ENCODE results near the gene FLT1. TPM values are rescaled to one million over a fixed set of nuclear protein-coding genes. Genes with fewer than 3 reads are reported as not detected.

FLT1 gene
- total RNA-seq, 2 experiments from 2014 or later, result 2.0 to 2.5 TPM

DNA sequence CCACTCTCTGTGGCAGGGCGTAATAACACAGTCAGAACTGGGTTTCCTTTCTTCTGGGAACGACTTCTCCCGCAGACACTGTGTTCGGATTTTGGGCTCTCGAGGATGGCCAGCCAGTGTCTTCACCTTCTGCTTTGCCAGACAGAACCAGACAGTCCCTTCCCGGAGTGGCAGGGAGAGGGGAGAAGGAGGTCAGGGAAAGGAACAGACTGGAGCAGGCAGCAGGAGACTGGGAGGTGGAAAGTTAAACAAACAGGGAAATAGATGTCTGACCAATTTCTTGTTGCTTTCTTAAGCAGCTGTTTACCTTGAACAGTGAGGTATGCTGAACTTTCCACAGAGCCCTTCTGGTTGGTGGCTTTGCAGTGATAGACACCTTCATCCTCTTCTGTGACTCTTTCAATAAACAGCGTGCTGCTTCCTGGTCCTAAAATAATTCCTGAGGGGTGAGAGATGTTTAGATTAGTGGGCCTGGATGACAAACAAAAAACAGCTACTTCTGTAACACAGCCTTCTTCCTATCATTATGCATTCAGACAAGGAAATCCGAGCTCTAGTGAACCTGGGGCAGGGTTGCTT lies 137.6 kb downstream of the FLT1 start:
- ChIA-PET POLR2A (interaction anchor here (0.7 kb wide), 1 partner anchor 301 kb away, joined by 3 read pairs; the partner anchor contains the start of gene POMP), CTCF (interaction anchor here (0.6 kb wide), 1 partner anchor 31 kb away, joined by 3 read pairs; no protein-coding TSS in a partner anchor)
- Mint-ChIP-seq H3K4me1 (peaks cover 46% of the 10 kb centered on the region), H3K9me3 (peaks cover 13% of the 10 kb centered on the region), H3K27ac (no peak overlapping the region), H3K27me3 (peaks cover 12% of the 10 kb centered on the region), H3K4me3 (no peak overlapping the region), H3K36me3 (ENCODE audit: low read depth) (peaks cover 17% of the 10 kb centered on the region)
- DNase-seq, result no peak

DNA sequence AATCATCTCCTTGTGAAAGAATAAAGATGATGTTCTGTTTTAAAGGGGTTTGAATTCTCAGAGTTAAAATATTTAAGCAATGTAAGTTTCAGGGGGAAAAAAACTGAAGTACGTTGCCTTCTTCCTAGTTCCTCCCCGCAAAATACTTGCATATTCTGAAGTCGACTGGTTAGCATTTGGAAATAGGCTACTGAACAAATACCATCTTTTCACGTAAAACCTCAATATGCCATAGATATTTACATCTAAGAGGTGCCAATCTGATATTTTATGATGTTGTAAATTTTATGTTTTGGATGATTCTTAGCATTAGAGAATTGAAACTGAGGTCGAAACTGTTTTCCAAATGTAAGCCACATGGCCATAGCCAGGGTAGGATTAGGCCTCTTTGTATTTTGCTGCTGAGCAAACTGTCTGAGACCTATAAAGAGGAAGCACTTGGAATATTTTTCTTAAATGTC lies 138.3 kb downstream of the FLT1 start:
- Mint-ChIP-seq H3K4me3 (no peak overlapping the region), H3K27ac (no peak overlapping the region), H3K36me3 (ENCODE audit: low read depth) (peaks cover 17% of the 10 kb centered on the region), H3K9me3 (peaks cover 13% of the 10 kb centered on the region), H3K27me3 (peaks cover 5% of the 10 kb centered on the region), H3K4me1 (peaks cover 46% of the 10 kb centered on the region)
- CTCF ChIA-PET, result no interaction called here
- DNase-seq, result no peak
- POLR2A ChIA-PET, result no interaction called here

DNA sequence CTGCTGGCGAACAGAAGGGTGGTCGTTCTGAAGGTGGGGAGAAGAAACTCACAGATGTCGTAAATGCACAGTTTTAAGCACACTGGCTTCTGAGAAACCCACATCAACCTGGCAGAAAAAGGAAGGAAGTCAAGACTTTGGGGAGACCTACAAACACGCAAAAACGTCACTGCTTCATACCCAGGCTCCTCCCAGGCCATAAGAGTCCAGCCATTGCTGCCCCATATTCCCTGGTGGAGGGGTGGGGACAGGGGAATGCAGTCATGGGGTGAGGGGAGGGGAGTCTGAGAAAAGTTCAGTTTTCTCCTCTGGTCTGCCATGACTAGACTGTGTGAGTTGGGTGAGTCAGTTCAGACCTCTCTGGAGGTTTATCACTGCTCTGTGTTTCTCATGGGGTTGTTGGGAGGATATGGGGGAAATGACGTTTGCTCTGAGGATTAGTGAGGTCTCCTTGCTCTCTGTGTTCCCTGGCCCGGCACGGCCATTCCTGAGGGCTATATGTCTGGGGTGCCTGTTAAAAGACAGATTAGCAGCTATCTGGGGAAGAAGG lies 139.0 kb downstream of the FLT1 start:
- Mint-ChIP-seq H3K27me3 (peaks cover 1% of the 10 kb centered on the region), H3K27ac (peak overlapping the region; percentile 47), H3K4me3 (no peak overlapping the region), H3K36me3 (ENCODE audit: low read depth) (peaks cover 17% of the 10 kb centered on the region), H3K4me1 (peaks cover 46% of the 10 kb centered on the region), H3K9me3 (peaks cover 13% of the 10 kb centered on the region)
- DNase-seq, result peak; percentile 17
- POLR2A ChIA-PET, result no interaction called here
- CTCF ChIA-PET, result no interaction called here

DNA sequence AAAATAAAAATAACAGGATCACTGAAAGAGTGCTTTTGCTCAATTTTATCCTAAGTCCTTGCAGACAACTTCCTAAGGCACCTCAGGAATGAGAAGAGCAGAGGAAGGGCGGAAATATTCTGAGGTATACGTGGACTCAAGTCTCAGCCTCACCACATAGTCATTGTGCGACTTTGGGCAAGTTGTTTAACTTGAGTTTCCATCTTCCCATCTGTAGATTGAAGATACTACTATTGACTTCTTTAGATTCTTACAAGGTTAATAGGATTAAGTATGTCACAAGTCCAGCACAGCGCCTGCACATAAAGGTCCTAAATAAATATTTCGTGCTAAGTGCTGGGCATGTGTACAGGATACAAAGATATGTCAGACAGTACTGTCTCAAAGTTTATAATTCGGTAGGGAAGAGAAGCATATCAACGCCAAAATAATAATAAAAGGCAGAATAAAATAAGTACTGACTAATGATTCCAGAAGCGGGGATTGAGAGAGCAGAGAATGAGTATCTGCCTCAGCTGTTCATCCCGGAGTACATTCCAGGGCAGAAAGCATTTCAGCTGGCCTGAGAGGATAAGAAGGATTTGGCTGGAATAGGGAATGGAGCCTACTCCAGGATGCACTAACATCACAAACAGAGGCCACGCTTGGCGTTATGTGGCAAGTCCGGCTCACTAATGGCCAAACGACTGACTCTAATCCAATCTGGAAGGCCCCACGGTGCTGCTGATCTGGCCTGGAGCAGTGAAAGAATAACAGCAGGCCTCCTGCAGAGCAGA lies 139.7 kb downstream of the FLT1 start:
- Mint-ChIP-seq H3K36me3 (ENCODE audit: low read depth) (peaks cover 17% of the 10 kb centered on the region), H3K27ac (peak overlapping the region; percentile 47), H3K4me1 (peaks cover 46% of the 10 kb centered on the region), H3K4me3 (no peak overlapping the region), H3K9me3 (peaks cover 11% of the 10 kb centered on the region), H3K27me3 (no peaks in the 10 kb centered on the region)
- ChIA-PET CTCF (no interaction called here), POLR2A (no interaction called here)
- no peak for DNase-seq

DNA sequence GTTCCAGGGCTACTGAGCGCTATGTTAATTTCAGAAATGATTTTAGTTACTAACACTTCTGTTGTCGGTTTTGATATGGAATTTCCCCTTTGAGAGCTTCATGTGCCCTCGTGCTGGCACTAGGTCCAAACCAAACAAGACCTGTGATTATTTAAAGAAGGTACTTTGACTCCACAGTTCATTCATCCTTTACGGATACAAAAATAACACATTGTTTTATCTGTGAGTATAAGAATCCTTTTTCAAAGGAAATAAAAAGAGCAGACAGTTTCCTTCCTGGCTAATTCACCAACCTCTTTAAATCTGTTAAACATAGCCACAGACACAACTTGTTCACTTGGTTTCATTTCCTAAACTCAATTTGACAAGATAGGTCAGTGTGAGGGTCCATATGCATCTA lies 141.2 kb downstream of the FLT1 start:
- CTCF ChIA-PET, result interaction anchor here (0.9 to 1.2 kb wide), 2 partner anchors 305 to 401 kb away, joined by 4 read pairs; partner anchors contain the start of gene POMP
- H3K4me3 Mint-ChIP-seq, result no peak overlapping the region
- peaks cover 45% of the 10 kb centered on the region for H3K4me1 Mint-ChIP-seq
- POLR2A ChIA-PET, result no interaction called here
- H3K9me3 Mint-ChIP-seq, result peaks cover 10% of the 10 kb centered on the region
- H3K36me3 Mint-ChIP-seq (ENCODE audit: low read depth), result peaks cover 16% of the 10 kb centered on the region
- DNase-seq, result no peak
- H3K27ac Mint-ChIP-seq, result no peak overlapping the region
- no peaks in the 10 kb centered on the region for H3K27me3 Mint-ChIP-seq

DNA sequence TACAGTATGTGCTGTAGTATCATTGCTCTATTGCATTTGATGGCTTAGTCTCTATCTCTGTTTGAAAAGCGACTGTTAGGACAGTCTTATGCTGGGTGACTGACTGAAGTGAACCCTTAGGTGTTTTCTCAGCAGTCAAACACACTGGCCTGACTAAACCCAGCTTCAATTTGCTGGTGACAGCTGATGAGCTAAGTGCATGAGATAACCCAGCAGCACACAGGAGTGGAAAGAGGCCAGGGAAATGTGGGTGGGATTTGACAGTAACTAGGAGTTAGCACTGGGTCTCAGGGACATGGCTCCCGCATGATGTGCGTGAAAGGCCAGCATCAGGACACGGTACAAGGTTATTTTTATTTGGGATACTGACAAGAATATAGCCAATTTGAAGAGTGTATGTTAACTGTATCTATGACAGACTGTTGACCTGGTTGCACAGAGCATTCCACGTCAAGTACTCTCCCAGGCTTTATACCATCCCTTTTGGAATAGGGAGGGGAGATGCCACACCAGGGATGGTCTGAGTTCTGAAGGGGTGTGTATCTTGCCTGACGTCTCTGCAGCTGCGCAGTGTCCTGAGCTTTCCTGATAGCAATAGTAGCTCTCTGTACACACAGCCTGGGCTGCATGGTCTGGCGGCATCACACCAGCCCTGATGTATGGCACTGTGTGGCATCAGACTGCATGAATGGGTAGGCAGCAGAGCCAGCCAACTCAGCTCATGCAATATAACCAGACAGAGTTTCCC lies 144.8 kb downstream of the FLT1 start:
- Mint-ChIP-seq H3K36me3 (ENCODE audit: low read depth) (no peaks in the 10 kb centered on the region), H3K27me3 (peaks cover 1% of the 10 kb centered on the region), H3K4me1 (peaks cover 28% of the 10 kb centered on the region), H3K9me3 (peaks cover 3% of the 10 kb centered on the region), H3K4me3 (no peak overlapping the region), H3K27ac (no peak overlapping the region)
- DNase-seq, result no peak
- POLR2A ChIA-PET, result no interaction called here
- CTCF ChIA-PET, result no interaction called here

DNA sequence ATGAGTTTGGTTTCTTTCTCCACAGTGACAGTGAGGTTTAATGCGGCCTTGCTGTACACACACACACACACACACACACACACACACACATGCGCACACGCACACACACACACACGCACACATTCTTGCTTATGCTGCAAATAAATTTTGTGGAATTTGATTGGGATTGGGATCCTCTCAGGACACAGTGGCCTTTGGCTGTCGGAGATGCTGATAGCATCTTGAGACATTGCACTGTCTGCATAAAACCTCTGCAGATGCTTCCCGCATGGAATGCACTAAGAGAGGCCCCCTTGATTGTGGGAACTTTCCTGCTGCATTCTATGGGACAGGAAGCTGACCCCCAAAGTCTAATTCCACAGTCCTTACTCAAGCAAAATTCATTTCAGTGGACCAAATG lies 145.6 kb downstream of the FLT1 start:
- H3K9me3 Mint-ChIP-seq, result no peaks in the 10 kb centered on the region
- H3K4me3 Mint-ChIP-seq, result no peak overlapping the region
- peaks cover 3% of the 10 kb centered on the region for H3K27me3 Mint-ChIP-seq
- DNase-seq, result no peak
- CTCF ChIA-PET, result no interaction called here
- no peak overlapping the region for H3K27ac Mint-ChIP-seq
- no peaks in the 10 kb centered on the region for H3K36me3 Mint-ChIP-seq (ENCODE audit: low read depth)
- H3K4me1 Mint-ChIP-seq, result peaks cover 23% of the 10 kb centered on the region
- POLR2A ChIA-PET, result no interaction called here

DNA sequence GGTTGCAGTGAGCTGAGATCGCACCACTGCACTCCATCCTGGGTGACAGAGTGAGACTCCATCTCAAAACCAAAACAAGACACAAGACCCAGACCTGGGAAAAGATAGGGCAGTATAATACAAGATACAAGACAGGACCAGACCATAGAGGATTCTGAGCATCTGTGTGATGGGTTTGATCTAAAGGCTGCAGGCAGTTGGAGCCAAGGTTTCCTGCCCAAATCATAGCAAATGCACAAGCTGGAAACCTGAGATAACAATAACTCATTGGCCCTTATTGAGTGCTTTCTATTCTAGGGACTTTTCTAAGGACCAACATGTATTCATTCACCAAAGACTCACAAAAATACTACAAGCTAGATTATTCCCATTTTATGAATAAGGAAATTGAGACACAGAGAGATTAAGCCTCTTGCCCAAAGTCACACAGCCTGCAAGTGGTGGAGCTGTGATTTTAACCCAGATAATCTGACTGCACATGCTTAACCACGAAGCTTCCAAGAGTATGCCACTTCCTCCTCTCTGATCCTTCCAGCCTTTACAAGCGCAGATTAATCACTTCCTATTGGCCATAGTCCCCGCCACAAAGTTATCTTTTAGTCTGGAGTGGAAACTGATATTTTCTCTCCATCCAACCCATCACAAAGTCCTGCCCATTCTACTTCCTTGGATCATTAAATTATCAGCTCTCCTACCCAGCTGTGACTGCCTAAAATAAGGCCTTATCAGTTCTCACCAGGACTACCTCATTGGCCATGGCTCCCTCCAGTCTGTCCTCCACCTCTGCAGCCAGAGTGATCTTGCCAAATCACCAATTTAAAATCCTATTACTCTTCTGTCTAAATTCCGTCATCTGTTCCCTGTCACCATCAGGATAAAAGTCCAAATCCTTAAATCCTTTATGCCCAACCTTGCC lies 147.2 kb downstream of the FLT1 start:
- ChIA-PET POLR2A (interaction anchor here (0.6 kb wide), 1 partner anchor 293 kb away, joined by 3 read pairs; no protein-coding TSS in a partner anchor), CTCF (interaction anchor here (1.4 kb wide), 1 partner anchor 449 kb away, joined by 4 read pairs; no protein-coding TSS in a partner anchor)
- H3K4me3 Mint-ChIP-seq, result no peak overlapping the region
- H3K4me1 Mint-ChIP-seq, result peaks cover 16% of the 10 kb centered on the region
- no peak overlapping the region for H3K27ac Mint-ChIP-seq
- no peak for DNase-seq
- H3K36me3 Mint-ChIP-seq (ENCODE audit: low read depth), result no peaks in the 10 kb centered on the region
- H3K9me3 Mint-ChIP-seq, result no peaks in the 10 kb centered on the region
- peaks cover 6% of the 10 kb centered on the region for H3K27me3 Mint-ChIP-seq

DNA sequence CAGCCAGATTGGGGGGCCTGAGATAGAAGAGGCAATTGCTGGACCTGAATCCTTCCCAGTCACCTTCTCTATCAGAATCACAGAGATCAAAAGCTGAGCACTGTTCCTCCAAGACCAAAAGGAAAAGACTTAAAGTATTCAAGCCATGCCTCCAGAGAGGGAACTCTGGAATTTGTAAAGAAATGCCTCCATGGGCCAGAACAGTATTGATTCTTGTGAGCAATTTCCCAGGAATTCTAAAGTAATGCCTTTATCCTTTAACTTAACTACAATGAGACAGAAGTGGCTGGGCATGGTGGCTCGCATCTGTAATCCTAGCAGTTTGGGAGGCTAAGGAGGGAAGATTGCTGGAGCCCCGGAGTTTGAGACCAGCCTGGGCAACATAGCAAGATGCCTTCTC lies 148.8 kb downstream of the FLT1 start:
- H3K27ac Mint-ChIP-seq, result no peak overlapping the region
- no peak for DNase-seq
- H3K27me3 Mint-ChIP-seq, result peaks cover 6% of the 10 kb centered on the region
- H3K9me3 Mint-ChIP-seq, result no peaks in the 10 kb centered on the region
- H3K4me3 Mint-ChIP-seq, result no peak overlapping the region
- ChIA-PET CTCF (no interaction called here), POLR2A (no interaction called here)
- H3K4me1 Mint-ChIP-seq, result peaks cover 16% of the 10 kb centered on the region
- H3K36me3 Mint-ChIP-seq (ENCODE audit: low read depth), result no peaks in the 10 kb centered on the region

DNA sequence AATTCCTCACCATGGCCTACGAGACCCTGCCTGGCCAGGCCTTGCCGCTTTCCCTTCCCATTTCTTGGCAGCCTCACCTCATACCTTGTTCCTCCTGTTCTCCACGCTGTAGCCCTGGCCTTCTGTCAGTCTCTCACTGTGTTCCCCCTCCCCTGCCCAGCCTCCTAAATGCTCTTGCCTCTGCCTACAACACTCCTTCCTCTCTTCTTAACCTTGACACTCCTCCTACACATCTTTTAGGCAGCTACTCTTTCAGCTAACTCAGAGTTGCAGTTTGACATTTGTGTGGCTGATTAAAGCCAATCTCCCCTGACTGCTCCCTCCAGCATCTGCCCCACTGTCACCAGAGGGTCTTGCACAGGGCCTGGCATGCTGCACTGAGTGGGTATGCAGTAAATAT lies 150.8 kb downstream of the FLT1 start:
- H3K4me1 Mint-ChIP-seq, result peaks cover 16% of the 10 kb centered on the region
- no peaks in the 10 kb centered on the region for H3K36me3 Mint-ChIP-seq (ENCODE audit: low read depth)
- no peak overlapping the region for H3K4me3 Mint-ChIP-seq
- no peak overlapping the region for H3K27ac Mint-ChIP-seq
- CTCF ChIA-PET, result interaction anchor here (0.5 kb wide), 1 partner anchor 278 kb away, joined by 3 read pairs; no protein-coding TSS in a partner anchor
- H3K9me3 Mint-ChIP-seq, result no peaks in the 10 kb centered on the region
- H3K27me3 Mint-ChIP-seq, result peaks cover 8% of the 10 kb centered on the region
- no peak for DNase-seq
- POLR2A ChIA-PET, result no interaction called here

DNA sequence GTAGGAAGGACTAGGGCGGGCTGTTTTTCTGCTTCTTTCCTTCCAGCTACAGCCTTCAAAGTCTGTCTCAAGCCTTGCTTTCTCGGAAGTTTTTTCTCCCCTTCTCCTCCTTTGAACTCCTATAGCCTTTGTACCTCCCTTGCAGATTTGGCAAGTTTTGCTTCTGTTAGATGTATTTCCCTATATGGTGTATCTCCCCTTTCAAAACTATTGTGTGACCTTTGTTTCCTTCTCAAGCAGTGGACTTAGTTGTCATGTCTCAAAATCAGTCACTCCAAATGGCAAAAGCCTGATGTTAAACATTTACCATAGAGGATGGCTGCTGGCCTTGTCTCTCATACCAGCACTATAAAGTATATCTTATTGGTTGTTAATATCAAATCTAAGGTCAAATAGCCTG lies 152.7 kb downstream of the FLT1 start:
- H3K4me1 Mint-ChIP-seq, result peaks cover 5% of the 10 kb centered on the region
- no peak for DNase-seq
- peaks cover 8% of the 10 kb centered on the region for H3K27me3 Mint-ChIP-seq
- H3K9me3 Mint-ChIP-seq, result no peaks in the 10 kb centered on the region
- H3K36me3 Mint-ChIP-seq (ENCODE audit: low read depth), result no peaks in the 10 kb centered on the region
- CTCF ChIA-PET, result no interaction called here
- no peak overlapping the region for H3K27ac Mint-ChIP-seq
- POLR2A ChIA-PET, result no interaction called here
- no peak overlapping the region for H3K4me3 Mint-ChIP-seq

DNA sequence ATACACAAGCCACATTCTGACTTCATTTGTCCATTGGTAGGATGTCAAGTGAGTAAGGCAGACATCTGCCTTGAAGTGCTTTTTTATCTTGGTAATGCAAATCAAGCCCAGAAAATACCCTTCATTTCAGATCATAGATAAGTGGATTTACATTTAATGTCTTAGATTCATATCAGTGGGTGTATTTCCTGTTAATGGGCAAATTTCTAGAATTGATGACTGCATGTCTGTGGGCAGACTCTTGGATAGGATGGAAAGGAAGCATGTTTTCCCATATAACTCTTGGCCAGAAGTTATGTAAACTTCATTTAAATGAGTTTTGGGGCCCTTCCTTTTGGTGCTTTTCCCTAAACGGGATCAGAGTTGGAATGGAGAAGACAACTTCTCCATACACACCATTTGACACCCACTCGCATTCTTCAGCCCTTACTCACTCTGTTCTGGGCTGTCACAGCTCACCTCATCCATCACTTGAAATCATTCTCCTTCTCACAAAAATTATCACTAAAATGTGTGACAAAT lies 154.6 kb downstream of the FLT1 start:
- Mint-ChIP-seq H3K36me3 (ENCODE audit: low read depth) (no peaks in the 10 kb centered on the region), H3K27ac (no peak overlapping the region), H3K27me3 (peaks cover 8% of the 10 kb centered on the region), H3K9me3 (no peaks in the 10 kb centered on the region), H3K4me1 (no peaks in the 10 kb centered on the region), H3K4me3 (no peak overlapping the region)
- ChIA-PET CTCF (interaction anchor here (1.1 kb wide), 1 partner anchor 9 kb away, joined by 3 read pairs; no protein-coding TSS in a partner anchor), POLR2A (no interaction called here)
- DNase-seq, result no peak
